Spleen (tissue), 11 donors: ENCODE data around the gene LDLRAD4. TPM values are rescaled to one million over a fixed set of nuclear protein-coding genes. Genes with fewer than 3 reads are reported as not detected.

Source experiments
- DNase-seq: peaks from one replicate; pipeline ENCODE4 v3.0.0-alpha.2; 2020
- H3K27ac ChIP-seq, 8 donors: fragments of 200-600 bp; sonication (generic) in 7 of 8; 1 replicate in 4 of 8; 2 replicates in 4 of 8; pipeline versions ENCODE4 v1.5.0 to v1.8.0; 2016 to 2021; ENCODE audit warnings: inconsistent platforms in 4 of 8, mild to moderate bottlenecking in 4 of 8, moderate library complexity in 1 of 8
- H3K27me3 ChIP-seq, 7 donors: fragments of 200-600 bp; sonication (generic) in 6 of 7; replicated peaks in 1 of 7; 1 replicate in 4 of 7; 2 replicates in 3 of 7; pipeline versions ENCODE4 v1.5.0 to v1.8.0; 2016 to 2021; ENCODE audit warnings: inconsistent platforms in 3 of 7, mild to moderate bottlenecking in 1 of 7
- H3K36me3 ChIP-seq, 6 donors: fragments of 200-600 bp; sonication (generic) in 5 of 6; 1 replicate in 4 of 6; 2 replicates in 2 of 6; pipeline versions ENCODE4 v1.5.0 to v1.8.0; 2016 to 2021; ENCODE audit warnings: inconsistent platforms in 2 of 6
- H3K4me1 ChIP-seq, 6 donors: fragments of 200-600 bp; sonication (generic) in 5 of 6; 1 replicate in 3 of 6; 2 replicates in 3 of 6; pipeline versions ENCODE4 v1.5.0 to v1.8.0; 2016 to 2021; ENCODE audit warnings: inconsistent platforms in 3 of 6
- H3K4me3 ChIP-seq, 8 donors: fragments of 200-600 bp; sonication (generic) in 7 of 8; 1 replicate in 4 of 8; 2 replicates in 4 of 8; pipeline versions ENCODE4 v1.5.0 to v1.8.0; 2016 to 2021; ENCODE audit warnings: inconsistent platforms in 4 of 8, mild to moderate bottlenecking in 4 of 8, moderate library complexity in 2 of 8
- H3K9me3 ChIP-seq, 8 donors: fragments of 200-600 bp; sonication (generic) in 7 of 8; 1 replicate in 4 of 8; 2 replicates in 4 of 8; pipeline versions ENCODE4 v1.5.0 to v1.8.0; 2016 to 2021; ENCODE audit warnings: inconsistent platforms in 4 of 8
- CTCF ChIP-seq, 11 experiments: fragments of 200-600 bp in 7 of 11; fragments of 450-650 bp in 4 of 11; sonication (generic) in 4 of 11; IDR thresholded peaks in 8 of 11; conservative IDR thresholded peaks in 3 of 11; 1 replicate in 7 of 11; 2 replicates in 4 of 11; pipeline versions ENCODE4 v1.4.0 to v1.8.0; 2016 to 2021; ENCODE audit warnings: antibody characterized with exemption in 11 of 11, inconsistent platforms in 4 of 11, mild to moderate bottlenecking in 1 of 11
- POLR2A ChIP-seq, 3 donors: fragments of 450-650 bp; IDR thresholded peaks; one replicate each; pipeline ENCODE4 v1.5.1; 2017; ENCODE audit warnings: antibody characterized with exemption in 3 of 3, mild to moderate bottlenecking in 1 of 3
- POLR2AphosphoS5 ChIP-seq, 3 donors: sonication (generic); formaldehyde crosslinking; IDR thresholded peaks; one replicate each; pipeline ENCODE4 v1.5.1; 2017; ENCODE audit warnings: antibody characterized with exemption in 3 of 3
- WGBS, 5 donors: extraction: QIAGEN DNeasy Blood & Tissue Kit in 3 of 5; methylation state at CpG; one replicate each; pipeline versions ENCODE4 v1.1.5 to v1.1.7; 2013 to 2018; 5-methylcytosine and 5-hydroxymethylcytosine counted together
- intact Hi-C: fragments of 100-400 bp; cut with DNase I; formaldehyde crosslinking; loops from one replicate; pipeline ENCODE4 v1.15.0; 2023; ENCODE audit warnings: low total_unique reads
- polyA plus RNA-seq, 3 donors: library from polyadenylated mRNA; stranded (reverse); fragments of 200-250 nt; gene quantifications; one replicate each; pipeline ENCODE4 v1.2.1, GENCODE V29; 2013
- total RNA-seq, 7 donors: library from RNA; depleted of rRNA in 3 of 7; stranded (reverse); fragments of >200 nt in 3 of 7; fragmentation: NEBNext Ultra II Directional in 4 of 7; extraction: Animal tissue kit (Norgen Biotek cat#: 25700) in 4 of 7; gene quantifications; one replicate each; pipeline versions ENCODE4 v1.1.0 to v1.2.1, GENCODE V29; 2016 to 2021
- donor health status: healthy with polysubstance abuse.
- donor health status: DM: no; HTN: no; CAD: no; lungs with moderate emphysema.
- donor health status: DM: no; HTN: no; CAD: no.
- donor health status: Bipolar disorder and iron deficiency.
- donor health status: healthy.
- donor health status: DM: no; HTN: no; CAD: no.
- donor health status: DM: yes; HTN: yes; CAD: no.

Gene LDLRAD4
- total and polyA plus RNA-seq, 10 donors, result 4.5 to 80.8 (median 46.4) TPM

- intact Hi-C loops, result no loop called here
- Histone ChIP-seq H3K9me3 (no peaks in the 10 kb centered on the region), H3K27me3 (peaks cover 0 to 10% (median 0%) of the 10 kb centered on the region in 7 donors), H3K36me3 (peaks cover 0 to 39% (median 11%) of the 10 kb centered on the region in 6 donors), H3K27ac (no peak overlapping the region), H3K4me3 (no peak overlapping the region), H3K4me1 (peaks cover 0 to 21% (median 2%) of the 10 kb centered on the region in 6 donors)
- TF ChIP-seq POLR2A (IDR thresholded peaks at IDR 0.05), result no peak
- TF ChIP-seq CTCF (IDR thresholded peaks at IDR 0.05 in 8 of 11, conservative IDR thresholded peaks at IDR 0.05 in 3 of 11), result no peak
- no peak for TF ChIP-seq POLR2AphosphoS5 (IDR thresholded peaks at IDR 0.05)
- DNase-seq, result no peak
- 94 to 98% (median 97%) methylated on average over 15 to 16 of the region's 16 CpGs for WGBS, 5 donors
These were observed 426.5 kb downstream of the LDLRAD4 start for GRCh38 chr18:13645093-13645492.

GRCh38 chr18:13646633-13647032, 428.1 kb downstream of the LDLRAD4 start:
- H3K27ac ChIP-seq, result no peak overlapping the region
- H3K4me3 ChIP-seq, result no peak overlapping the region
- no peaks in the 10 kb centered on the region for H3K9me3 ChIP-seq
- WGBS, 5 donors, result 75 to 89% (median 85%) methylated on average over 4 of the region's 4 CpGs
- H3K4me1 ChIP-seq, result peaks cover 0 to 7% (median 0%) of the 10 kb centered on the region in 6 donors
- TF ChIP-seq CTCF (IDR thresholded peaks at IDR 0.05 in 8 of 11, conservative IDR thresholded peaks at IDR 0.05 in 3 of 11) (no peak), POLR2AphosphoS5 (IDR thresholded peaks at IDR 0.05) (no peak), POLR2A (IDR thresholded peaks at IDR 0.05) (no peak)
- H3K36me3 ChIP-seq, result peaks cover 0 to 39% (median 11%) of the 10 kb centered on the region in 6 donors
- H3K27me3 ChIP-seq, result peaks cover 0 to 7% (median 0%) of the 10 kb centered on the region in 7 donors
- intact Hi-C loops, result no loop called here
- no peak for DNase-seq

- WGBS, 5 donors, result 85 to 100% (median 95%) methylated on average over 4 of the region's 4 CpGs
- no peaks in the 10 kb centered on the region for H3K27me3 ChIP-seq
- peaks cover 0 to 35% (median 11%) of the 10 kb centered on the region in 6 donors for H3K36me3 ChIP-seq
- H3K9me3 ChIP-seq, result no peaks in the 10 kb centered on the region
- DNase-seq, result no peak
- no peak overlapping the region for H3K4me3 ChIP-seq
- TF ChIP-seq POLR2AphosphoS5 (IDR thresholded peaks at IDR 0.05) (no peak), POLR2A (IDR thresholded peaks at IDR 0.05) (no peak), CTCF (IDR thresholded peaks at IDR 0.05 in 8 of 11, conservative IDR thresholded peaks at IDR 0.05 in 3 of 11) (no peak)
- no peaks in the 10 kb centered on the region for H3K4me1 ChIP-seq
- intact Hi-C loops, result no loop called here
- no peak overlapping the region for H3K27ac ChIP-seq
These were observed 429.2 kb downstream of the LDLRAD4 start for GRCh38 chr18:13647761-13648160.

GRCh38 chr18:13649397-13650390, 431.1 kb downstream of the LDLRAD4 start:
- intact Hi-C loops, result no loop called here
- no peak for DNase-seq

More at GRCh38 chr18:13649397-13650390, 431.1 kb downstream of the LDLRAD4 start:
- no peaks in the 10 kb centered on the region for H3K4me1 ChIP-seq
- H3K27me3 ChIP-seq, result no peaks in the 10 kb centered on the region
- no peaks in the 10 kb centered on the region for H3K9me3 ChIP-seq
- 89 to 95% (median 92%) methylated on average over 23 of the region's 23 CpGs for WGBS, 5 donors
- no peak overlapping the region for H3K27ac ChIP-seq
- no peak overlapping the region for H3K4me3 ChIP-seq
- H3K36me3 ChIP-seq, result peaks cover 0 to 34% (median 10%) of the 10 kb centered on the region in 6 donors
- TF ChIP-seq POLR2A (IDR thresholded peaks at IDR 0.05), result no peak
- no peak for TF ChIP-seq CTCF (IDR thresholded peaks at IDR 0.05 in 8 of 11, conservative IDR thresholded peaks at IDR 0.05 in 3 of 11)
- TF ChIP-seq POLR2AphosphoS5 (IDR thresholded peaks at IDR 0.05), result no peak
